Endothelial cell of umbilical vein (primary cell): ENCODE data around the gene MAP4K1. TPM values are rescaled to one million over a fixed set of nuclear protein-coding genes. Genes with fewer than 3 reads are reported as not detected.

Source experiments
- BruUV-seq: library from RNA; stranded (reverse); fragments of 400-500 nt; replicated peaks from 2 replicates; lab custom pipeline; 2021; lab: Mats Ljungman, UMichigan
- CTCF ChIA-PET: fragments of 300-600, 350-600 bp; sonication (Branson Sonifier 250); formaldehyde crosslinking; loops from one replicate; lab custom pipeline; 2021; ENCODE audit warnings: antibody characterized with exemption, inconsistent platforms; lab: Charles Lee
- POLR2A ChIA-PET: fragments of 300-600, 350-600 bp; sonication (Branson Sonifier 250); formaldehyde crosslinking; loops from one replicate; lab custom pipeline; 2021; ENCODE audit warnings: antibody characterized with exemption, inconsistent platforms; lab: Charles Lee
- DNase-seq: peaks from one replicate; pipeline ENCODE4 v3.0.0-alpha.2; 2011; ENCODE audit warnings: low read depth, low spot score
- FAIRE-seq: peaks from 2 replicates; lab custom pipeline; 2011; peaks lifted over from hg19 to GRCh38; lab: Jason Lieb, UNC
- H2AFZ ChIP-seq: 2 replicates; pipeline ENCODE4 v1.6.0; 2012; ENCODE audit warnings: low read depth, low read length, control low read depth, inconsistent platforms
- H3K27ac ChIP-seq: 2 replicates; pipeline ENCODE4 v1.5.1; 2011; ENCODE audit warnings: low read depth, mild to moderate bottlenecking, control low read depth, low read length, moderate library complexity; ENCODE audit not compliant: insufficient read depth
- H3K27me3 ChIP-seq, 2 experiments: 2 replicates each; pipeline versions ENCODE4 v1.6.0 to v1.6.1; 2011; ENCODE audit warnings: low read length in 2 of 2, mixed read lengths in 1 of 2; ENCODE audit not compliant: control insufficient read depth in 2 of 2, insufficient read depth in 2 of 2
- H3K36me3 ChIP-seq, 2 experiments: 2 replicates in 1 of 2; 3 replicates in 1 of 2; pipeline ENCODE4 v1.5.1; 2011; ENCODE audit warnings: low read length in 2 of 2, mild to moderate bottlenecking in 1 of 2, moderate library complexity in 1 of 2; ENCODE audit not compliant: control insufficient read depth in 2 of 2, insufficient read depth in 2 of 2; ENCODE audit errors: extremely low read depth in 1 of 2
- H3K4me1 ChIP-seq: 3 replicates; pipeline ENCODE4 v1.5.1; 2011; ENCODE audit warnings: mild to moderate bottlenecking, low read length; ENCODE audit not compliant: control insufficient read depth, insufficient read depth; ENCODE audit errors: extremely low read depth
- H3K4me2 ChIP-seq: 2 replicates; pipeline ENCODE4 v1.6.1; 2011; ENCODE audit warnings: low read length, control low read depth, mixed read lengths; ENCODE audit not compliant: insufficient read depth
- H3K4me3 ChIP-seq, 3 experiments: fragments of 200-600 bp in 1 of 3; sonication (generic), shearing (Covaris generic) in 1 of 3; replicated peaks in 1 of 3; 2 replicates each; pipeline ENCODE4 v1.5.1; 2011 to 2016; ENCODE audit warnings: control low read depth in 3 of 3, low read length in 3 of 3, mild to moderate bottlenecking in 2 of 3, inconsistent platforms in 1 of 3, low read depth in 1 of 3, moderate library complexity in 1 of 3; ENCODE audit not compliant: insufficient read depth in 1 of 3
- H3K79me2 ChIP-seq: 2 replicates; pipeline ENCODE4 v1.6.0; 2012; ENCODE audit warnings: low read length, inconsistent platforms; ENCODE audit not compliant: control insufficient read depth, insufficient read depth
- H3K9ac ChIP-seq: replicated peaks from 2 replicates; pipeline ENCODE3; 2011; ENCODE audit warnings: low read length, control low read depth; ENCODE audit not compliant: insufficient read depth; ENCODE audit errors: extremely low read depth
- H3K9me1 ChIP-seq: replicated peaks from 3 replicates; pipeline ENCODE4 v1.6.0; 2011; ENCODE audit warnings: mild to moderate bottlenecking, low read length; ENCODE audit not compliant: control insufficient read depth, insufficient read depth; ENCODE audit errors: extremely low read depth
- H3K9me3 ChIP-seq: replicated peaks from 2 replicates; pipeline ENCODE4 v1.5.1; 2012; ENCODE audit warnings: low read length, inconsistent platforms; ENCODE audit not compliant: control insufficient read depth, insufficient read depth
- H4K20me1 ChIP-seq: replicated peaks from 2 replicates; pipeline ENCODE3; 2011; ENCODE audit warnings: mild to moderate bottlenecking, low read length; ENCODE audit not compliant: control insufficient read depth, insufficient read depth; ENCODE audit errors: extremely low read depth
- EZH2 ChIP-seq: IDR thresholded peaks from 2 replicates; pipeline ENCODE4 v1.6.1; 2012; ENCODE audit warnings: borderline replicate concordance, low read depth, mild to moderate bottlenecking, moderate library complexity, low read length, inconsistent platforms; ENCODE audit not compliant: severe bottlenecking
- FOS ChIP-seq: IDR thresholded peaks from 2 replicates; pipeline ENCODE4 v1.6.1; 2011; ENCODE audit warnings: mild to moderate bottlenecking, low read length, moderate library complexity, borderline replicate concordance; ENCODE audit not compliant: insufficient read depth
- GATA2 ChIP-seq: IDR thresholded peaks from 2 replicates; pipeline ENCODE4 v1.7.0; 2011; ENCODE audit warnings: low read depth, mild to moderate bottlenecking, moderate library complexity, mixed read lengths, low read length; ENCODE audit not compliant: insufficient read length, insufficient read depth
- JUN ChIP-seq: IDR thresholded peaks from 2 replicates; pipeline ENCODE4 v1.6.1; 2011; ENCODE audit warnings: borderline replicate concordance, low read depth; ENCODE audit not compliant: insufficient read length, insufficient read depth
- MYC ChIP-seq: IDR thresholded peaks from one replicate; pipeline ENCODE4 v1.6.1; 2011; ENCODE audit warnings: mild to moderate bottlenecking, low read depth, low read length
- POLR2A ChIP-seq: IDR thresholded peaks from 2 replicates; pipeline ENCODE4 v1.6.1; 2012; ENCODE audit warnings: low read depth, mild to moderate bottlenecking, control low read depth, low read length
- POLR2AphosphoS5 ChIP-seq: IDR thresholded peaks from 2 replicates; pipeline ENCODE4 v1.6.1; 2012; ENCODE audit warnings: low read depth, mild to moderate bottlenecking, control low read depth, low read length, moderate library complexity; ENCODE audit not compliant: insufficient read depth
- dilution Hi-C: fragments of 300-500 bp; cut with MboI; formaldehyde crosslinking; loops from one replicate; pipeline ENCODE4 v1.15.0; 2019; ENCODE audit warnings: low sequenced_read_pairs; ENCODE audit not compliant: extremely low pct_ligation_motif_present
- intact Hi-C: fragments of 100-400 bp; cut with micrococcal nuclease; formaldehyde crosslinking; loops from one replicate; pipeline ENCODE4 v1.10.0; 2022
- polyA plus RNA-seq, 4 experiments: library from polyadenylated mRNA; depleted of rRNA in 3 of 4; stranded (reverse) in 3 of 4; unstranded in 1 of 4; fragments of >200 nt; gene quantifications; 2 replicates each; pipeline versions ENCODE4 v1.2.1 to v1.2.3, GENCODE V29; 2011 to 2012; ENCODE audit warnings: missing spikeins in 1 of 4
- total RNA-seq: library from RNA; stranded (reverse); gene quantifications from 2 replicates; pipeline ENCODE4 v1.2.3, GENCODE V29; 2021
- TF ChIP-seq, protein P1 (sequence below): IDR thresholded peaks from 2 replicates; pipeline ENCODE4 v1.6.1; 2011; ENCODE audit not compliant: insufficient read depth, insufficient read length
- TF ChIP-seq, protein P2 (sequence below), 2 donors: IDR thresholded peaks; 1 replicate in 1 of 2; 2 replicates in 1 of 2; pipeline ENCODE4 v1.5.1; 2011; ENCODE audit warnings: low read length in 2 of 2, mild to moderate bottlenecking in 2 of 2, moderate library complexity in 2 of 2, control low read depth in 1 of 2, inconsistent platforms in 1 of 2, low read depth in 1 of 2; ENCODE audit not compliant: insufficient read depth in 1 of 2; ENCODE audit errors: extremely low read depth in 1 of 2

The MAP4K1 gene
- total and polyA plus RNA-seq, 2 donors (not counting 3 experiments of a cell fraction or from before 2014, with no cell fraction given): 0.12 to 1.6 TPM

DNA sequence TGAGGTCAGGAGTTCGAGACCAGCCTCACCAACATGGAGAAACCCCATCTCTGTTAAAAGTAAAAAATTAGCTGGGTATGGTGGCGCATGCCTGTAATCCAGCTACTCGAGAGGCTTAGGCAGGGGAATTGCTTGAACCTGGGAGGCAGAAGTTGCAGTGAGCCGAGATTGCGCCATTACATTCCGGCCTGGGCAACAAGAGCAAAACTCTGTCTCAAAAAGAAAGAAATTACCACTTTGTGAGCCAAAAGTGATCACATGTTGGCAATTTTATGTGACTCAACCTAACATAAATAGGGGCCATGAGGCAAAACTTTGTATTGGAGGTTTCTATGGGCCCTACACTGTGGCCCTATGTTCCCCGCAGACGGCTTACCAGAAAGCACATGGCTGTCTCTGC, 72.2 kb downstream of the MAP4K1 start:
- Histone ChIP-seq H3K4me1 (peaks cover 7% of the 10 kb centered on the region), H3K4me2 (no peak overlapping the region), H3K27me3 (peaks cover 0 to 2% of the 10 kb centered on the region in 2 experiments), H3K4me3 (no peak overlapping the region), H3K79me2 (no peaks in the 10 kb centered on the region), H2AFZ (no peak overlapping the region), H3K9ac (no peak overlapping the region), H4K20me1 (no peaks in the 10 kb centered on the region), H3K27ac (no peak overlapping the region), H3K9me3 (no peaks in the 10 kb centered on the region), H3K36me3 (no peaks in the 10 kb centered on the region), H3K9me1 (no peaks in the 10 kb centered on the region)
- ChIA-PET POLR2A (no interaction called here), CTCF (interaction anchor here (0.7 to 2.6 kb wide), 4 partner anchors 73 to 385 kb away, joined by 3 to 42 read pairs (median 4); partner anchors contain the start of genes EIF3K, MRPS12 and SARS2)
- DNase-seq (no peak), FAIRE-seq (no peak)
- dilution Hi-C loops: no loop called here
- TF ChIP-seq POLR2AphosphoS5: no peak
- TF ChIP-seq, protein P1, sequence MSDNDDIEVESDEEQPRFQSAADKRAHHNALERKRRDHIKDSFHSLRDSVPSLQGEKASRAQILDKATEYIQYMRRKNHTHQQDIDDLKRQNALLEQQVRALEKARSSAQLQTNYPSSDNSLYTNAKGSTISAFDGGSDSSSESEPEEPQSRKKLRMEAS: no peak
- no peak for TF ChIP-seq JUN
- TF ChIP-seq EZH2: no peak
- TF ChIP-seq MYC: no peak
- TF ChIP-seq GATA2: no peak
- no peak for TF ChIP-seq POLR2A
- TF ChIP-seq FOS: no peak
- TF ChIP-seq, protein P2, sequence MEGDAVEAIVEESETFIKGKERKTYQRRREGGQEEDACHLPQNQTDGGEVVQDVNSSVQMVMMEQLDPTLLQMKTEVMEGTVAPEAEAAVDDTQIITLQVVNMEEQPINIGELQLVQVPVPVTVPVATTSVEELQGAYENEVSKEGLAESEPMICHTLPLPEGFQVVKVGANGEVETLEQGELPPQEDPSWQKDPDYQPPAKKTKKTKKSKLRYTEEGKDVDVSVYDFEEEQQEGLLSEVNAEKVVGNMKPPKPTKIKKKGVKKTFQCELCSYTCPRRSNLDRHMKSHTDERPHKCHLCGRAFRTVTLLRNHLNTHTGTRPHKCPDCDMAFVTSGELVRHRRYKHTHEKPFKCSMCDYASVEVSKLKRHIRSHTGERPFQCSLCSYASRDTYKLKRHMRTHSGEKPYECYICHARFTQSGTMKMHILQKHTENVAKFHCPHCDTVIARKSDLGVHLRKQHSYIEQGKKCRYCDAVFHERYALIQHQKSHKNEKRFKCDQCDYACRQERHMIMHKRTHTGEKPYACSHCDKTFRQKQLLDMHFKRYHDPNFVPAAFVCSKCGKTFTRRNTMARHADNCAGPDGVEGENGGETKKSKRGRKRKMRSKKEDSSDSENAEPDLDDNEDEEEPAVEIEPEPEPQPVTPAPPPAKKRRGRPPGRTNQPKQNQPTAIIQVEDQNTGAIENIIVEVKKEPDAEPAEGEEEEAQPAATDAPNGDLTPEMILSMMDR (IDR thresholded peaks at IDR 0.05; ENCODE audit: extremely low read depth in 1 of 2, insufficient read depth in 1 of 2, low read depth in 1 of 2, low read length in 2 of 2): no peak
- BruUV-seq: no TSS peak
- intact Hi-C loops: loop anchor here (2.0 kb wide), 1 partner anchor 73 kb away; the partner anchor contains the start of gene EIF3K
